Gastrocnemius medialis (tissue), 4 donors: ENCODE measurements around the gene ITGB3BP. TPM values are rescaled to one million over a fixed set of nuclear protein-coding genes. Genes with fewer than 3 reads are reported as not detected.

Experiments used
- ATAC-seq, 2 donors: fragments of 150-250 bp; one replicate each; pipeline ENCODE4 v1.9.1; 2016
- DNase-seq, 2 donors: peaks; one replicate each; pipeline ENCODE4 v3.0.0-alpha.2; 2019
- H3K27ac ChIP-seq, 4 donors: fragments of 200-600 bp; sonication (generic); 1 replicate in 1 of 4; 2 replicates in 3 of 4; pipeline ENCODE4 v1.5.1; 2016 to 2018; ENCODE audit warnings: mild to moderate bottlenecking in 2 of 4, moderate library complexity in 1 of 4
- H3K27me3 ChIP-seq, 3 donors: fragments of 200-600 bp; sonication (generic) in 2 of 3; 1 replicate in 1 of 3; 2 replicates in 2 of 3; pipeline versions ENCODE4 v1.5.1 to v1.6.0; 2016 to 2019; ENCODE audit warnings: mild to moderate bottlenecking in 1 of 3, moderate library complexity in 1 of 3
- H3K36me3 ChIP-seq, 2 donors: fragments of 200-600 bp; sonication (generic) in 1 of 2; one replicate each; pipeline ENCODE4 v1.5.1; 2017 to 2018
- H3K4me1 ChIP-seq, 2 donors: fragments of 200-600 bp; sonication (generic) in 1 of 2; one replicate each; pipeline ENCODE4 v1.5.1; 2016 to 2017; ENCODE audit warnings: mild to moderate bottlenecking in 2 of 2
- H3K4me3 ChIP-seq, 4 donors: fragments of 200-600 bp; sonication (generic) in 3 of 4; 1 replicate in 1 of 4; 2 replicates in 3 of 4; pipeline ENCODE4 v1.5.1; 2016 to 2019; ENCODE audit warnings: mild to moderate bottlenecking in 2 of 4
- H3K9me3 ChIP-seq, 3 donors: fragments of 200-600 bp; sonication (generic) in 2 of 3; 1 replicate in 1 of 3; 2 replicates in 2 of 3; pipeline ENCODE4 v1.5.1; 2016 to 2019
- POLR2A ChIP-seq, 2 donors: fragments of 450-650 bp; IDR thresholded peaks; one replicate each; pipeline ENCODE4 v1.6.1; 2017; ENCODE audit warnings: antibody characterized with exemption in 2 of 2, mild to moderate bottlenecking in 2 of 2, moderate library complexity in 2 of 2
- in situ Hi-C, 4 donors: fragments of 200-750 bp; cut with MboI; loops; one replicate each; pipeline versions ENCODE4 v1.15.0 to v1.8.0; 2017; ENCODE audit warnings: low sequenced_read_pairs in 4 of 4
- intact Hi-C: fragments of 100-400 bp; cut with DNase I; formaldehyde crosslinking; loops from one replicate; pipeline ENCODE4 v1.15.1; 2023; ENCODE audit warnings: low total_unique reads
- total RNA-seq, 4 donors: library from RNA; depleted of rRNA; stranded (reverse); fragments of >200 nt; gene quantifications; one replicate each; pipeline versions ENCODE4 v1.1.0 to v1.2.3, GENCODE V29; 2016
- TF ChIP-seq, protein P1 (sequence below), 5 experiments: fragments of 450-650 bp in 3 of 5; fragments of 200-600 bp in 2 of 5; sonication (generic) in 2 of 5; IDR thresholded peaks in 4 of 5; conservative IDR thresholded peaks in 1 of 5; 1 replicate in 4 of 5; 2 replicates in 1 of 5; pipeline ENCODE4 v1.5.1; 2016 to 2019; ENCODE audit warnings: antibody characterized with exemption in 5 of 5, mild to moderate bottlenecking in 3 of 5, moderate library complexity in 3 of 5

The ITGB3BP gene
- total RNA-seq, 4 donors from 2014 or later: 1.6 to 6.1 (median 3.9) TPM

DNA sequence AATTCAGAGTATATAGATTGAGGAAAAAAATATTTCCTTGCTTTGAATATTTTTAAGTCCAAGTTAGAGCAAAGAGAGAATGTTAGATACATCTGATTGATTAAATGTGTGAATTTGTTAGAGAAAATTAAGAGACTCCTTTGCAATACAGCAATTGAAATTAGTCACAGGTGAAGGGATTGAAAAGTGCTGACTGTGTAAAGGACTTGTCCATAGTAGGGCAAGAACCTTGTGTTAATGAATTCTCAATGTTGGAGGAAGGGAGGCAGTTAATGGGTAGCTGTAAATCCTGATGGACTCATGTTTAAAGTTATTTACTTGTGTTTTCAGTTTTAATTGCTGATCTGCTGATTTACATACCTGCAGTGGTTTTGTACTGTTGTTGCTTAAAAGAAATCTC, 117.0 kb downstream of the ITGB3BP start:
- TF ChIP-seq POLR2A (IDR thresholded peaks at IDR 0.05): no peak
- TF ChIP-seq, protein P1, sequence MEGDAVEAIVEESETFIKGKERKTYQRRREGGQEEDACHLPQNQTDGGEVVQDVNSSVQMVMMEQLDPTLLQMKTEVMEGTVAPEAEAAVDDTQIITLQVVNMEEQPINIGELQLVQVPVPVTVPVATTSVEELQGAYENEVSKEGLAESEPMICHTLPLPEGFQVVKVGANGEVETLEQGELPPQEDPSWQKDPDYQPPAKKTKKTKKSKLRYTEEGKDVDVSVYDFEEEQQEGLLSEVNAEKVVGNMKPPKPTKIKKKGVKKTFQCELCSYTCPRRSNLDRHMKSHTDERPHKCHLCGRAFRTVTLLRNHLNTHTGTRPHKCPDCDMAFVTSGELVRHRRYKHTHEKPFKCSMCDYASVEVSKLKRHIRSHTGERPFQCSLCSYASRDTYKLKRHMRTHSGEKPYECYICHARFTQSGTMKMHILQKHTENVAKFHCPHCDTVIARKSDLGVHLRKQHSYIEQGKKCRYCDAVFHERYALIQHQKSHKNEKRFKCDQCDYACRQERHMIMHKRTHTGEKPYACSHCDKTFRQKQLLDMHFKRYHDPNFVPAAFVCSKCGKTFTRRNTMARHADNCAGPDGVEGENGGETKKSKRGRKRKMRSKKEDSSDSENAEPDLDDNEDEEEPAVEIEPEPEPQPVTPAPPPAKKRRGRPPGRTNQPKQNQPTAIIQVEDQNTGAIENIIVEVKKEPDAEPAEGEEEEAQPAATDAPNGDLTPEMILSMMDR (IDR thresholded peaks at IDR 0.05 in 4 of 5, conservative IDR thresholded peaks at IDR 0.05 in 1 of 5): no peak
- Histone ChIP-seq H3K4me3 (no peak overlapping the region), H3K4me1 (no peaks in the 10 kb centered on the region), H3K27me3 (no peaks in the 10 kb centered on the region), H3K9me3 (no peaks in the 10 kb centered on the region), H3K36me3 (peaks cover 0 to 17% of the 10 kb centered on the region in 2 donors), H3K27ac (no peak overlapping the region)
- in situ Hi-C loops: no loop called here
- DNase-seq (no peak), ATAC-seq (no peak)
- intact Hi-C loops: no loop called here

DNA sequence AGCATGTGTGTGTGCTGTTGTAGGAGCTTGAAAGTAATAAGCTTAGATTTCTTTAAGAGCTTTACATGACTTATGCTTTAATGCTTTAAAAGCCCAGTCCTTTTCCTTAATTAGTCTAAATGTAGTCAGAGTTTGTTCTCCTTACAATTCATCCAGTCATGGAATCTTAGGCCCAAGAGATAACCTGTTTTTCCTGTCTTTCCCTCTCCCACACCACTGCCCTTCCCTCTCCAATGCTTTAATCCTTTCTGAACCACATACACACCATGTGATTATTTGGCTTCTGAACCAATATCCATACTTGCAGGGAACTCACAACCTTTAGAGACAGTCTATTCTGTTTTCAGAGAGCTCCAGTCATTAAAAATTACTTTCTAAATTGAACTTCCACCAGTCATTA, 118.0 kb downstream of the ITGB3BP start:
- TF ChIP-seq, protein P1 (IDR thresholded peaks at IDR 0.05 in 4 of 5, conservative IDR thresholded peaks at IDR 0.05 in 1 of 5): no peak
- no peak for TF ChIP-seq POLR2A (IDR thresholded peaks at IDR 0.05)
- H3K27ac ChIP-seq: no peak overlapping the region
- H3K27me3 ChIP-seq: no peaks in the 10 kb centered on the region
- no peaks in the 10 kb centered on the region for H3K4me1 ChIP-seq
- in situ Hi-C loops (no loop called here), intact Hi-C loops (no loop called here)
- DNase-seq (no peak), ATAC-seq (no peak)
- H3K9me3 ChIP-seq: no peaks in the 10 kb centered on the region
- no peak overlapping the region for H3K4me3 ChIP-seq
- H3K36me3 ChIP-seq: peaks cover 0 to 17% of the 10 kb centered on the region in 2 donors

DNA sequence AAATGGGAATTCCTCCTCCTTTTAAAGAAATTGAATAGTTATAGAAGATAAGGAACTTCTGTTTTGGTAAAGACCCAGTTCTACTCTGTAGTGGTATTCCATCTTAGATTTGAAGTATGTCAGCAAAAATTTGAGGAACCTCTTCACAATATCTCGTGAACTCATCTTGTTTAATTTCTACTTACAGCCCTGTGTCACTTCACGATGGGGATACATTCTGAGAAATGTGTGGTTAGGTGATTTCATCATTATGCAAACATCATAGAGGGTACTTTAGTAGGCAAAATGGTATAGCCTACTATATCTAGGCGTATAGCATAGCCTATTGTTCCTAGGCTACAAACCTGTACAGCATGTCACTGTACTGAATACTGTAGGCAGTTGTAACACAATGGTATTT, 119.6 kb downstream of the ITGB3BP start:
- in situ Hi-C loops (no loop called here), intact Hi-C loops (no loop called here)
- no peak overlapping the region for H3K4me3 ChIP-seq
- no peaks in the 10 kb centered on the region for H3K27me3 ChIP-seq
- no peak overlapping the region for H3K27ac ChIP-seq
- no peaks in the 10 kb centered on the region for H3K4me1 ChIP-seq
- TF ChIP-seq POLR2A (IDR thresholded peaks at IDR 0.05): no peak
- TF ChIP-seq, protein P1 (IDR thresholded peaks at IDR 0.05 in 4 of 5, conservative IDR thresholded peaks at IDR 0.05 in 1 of 5): no peak
- H3K9me3 ChIP-seq: no peaks in the 10 kb centered on the region
- peaks cover 0 to 17% of the 10 kb centered on the region in 2 donors for H3K36me3 ChIP-seq
- ATAC-seq: no peak
- no peak for DNase-seq

DNA sequence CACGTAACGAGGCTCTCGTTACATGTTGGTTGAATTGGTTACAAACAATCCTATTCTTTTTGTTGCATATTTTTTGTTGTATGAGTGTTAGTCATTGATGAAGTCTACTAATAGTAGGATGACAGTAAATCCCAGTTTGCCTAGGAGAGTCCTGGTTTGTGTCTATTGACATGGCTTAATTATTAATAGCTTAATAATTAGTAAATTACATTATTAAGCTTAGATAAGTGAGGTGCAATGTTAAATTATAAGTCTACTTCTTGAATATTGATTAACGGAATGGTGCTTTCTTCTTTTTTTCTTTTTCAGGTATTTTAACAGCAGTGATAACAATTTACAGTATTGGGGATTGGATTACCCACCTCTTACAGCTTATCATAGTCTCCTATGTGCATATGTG, 121.1 kb downstream of the ITGB3BP start:
- intact Hi-C loops (no loop called here), in situ Hi-C loops (no loop called here)
- peaks cover 0 to 21% of the 10 kb centered on the region in 2 donors for H3K36me3 ChIP-seq
- DNase-seq (no peak), ATAC-seq (no peak)
- no peak overlapping the region for H3K27ac ChIP-seq
- no peaks in the 10 kb centered on the region for H3K27me3 ChIP-seq
- no peaks in the 10 kb centered on the region for H3K9me3 ChIP-seq
- TF ChIP-seq, protein P1 (IDR thresholded peaks at IDR 0.05 in 4 of 5, conservative IDR thresholded peaks at IDR 0.05 in 1 of 5): no peak
- TF ChIP-seq POLR2A (IDR thresholded peaks at IDR 0.05): no peak
- H3K4me3 ChIP-seq: no peak overlapping the region
- H3K4me1 ChIP-seq: no peaks in the 10 kb centered on the region

Other genes with a start within 250 kb of the ITGB3BP start
- under 1 TPM; 0.22 to 0.97 (median 0.58) TPM for gene FOXD3, start 200.7 kb downstream of the ITGB3BP start, total RNA-seq
- gene ALG6, start 155.6 kb downstream of the ITGB3BP start, total RNA-seq: 1 to 10 TPM; 2.3 to 9.5 (median 5.7) TPM
- gene EFCAB7, start 300 bp upstream of the ITGB3BP start, total RNA-seq: 1 to 10 TPM; 2.2 to 6.8 (median 3.5) TPM
- 100 to 1,000 TPM; 320 to 713 (median 666) TPM for gene PGM1, start 70.2 kb upstream of the ITGB3BP start, total RNA-seq